Spleen (tissue), 11 donors: ENCODE data around the gene SEL1L. TPM values are rescaled to one million over a fixed set of nuclear protein-coding genes. Genes with fewer than 3 reads are reported as not detected.

Experiments
- DNase-seq: peaks from one replicate; pipeline ENCODE4 v3.0.0-alpha.2; 2020
- H3K27ac ChIP-seq, 8 donors: fragments of 200-600 bp; sonication (generic) in 7 of 8; 1 replicate in 4 of 8; 2 replicates in 4 of 8; pipeline versions ENCODE4 v1.5.0 to v1.8.0; 2016 to 2021; ENCODE audit warnings: inconsistent platforms in 4 of 8, mild to moderate bottlenecking in 4 of 8, moderate library complexity in 1 of 8
- H3K27me3 ChIP-seq, 7 donors: fragments of 200-600 bp; sonication (generic) in 6 of 7; replicated peaks in 1 of 7; 1 replicate in 4 of 7; 2 replicates in 3 of 7; pipeline versions ENCODE4 v1.5.0 to v1.8.0; 2016 to 2021; ENCODE audit warnings: inconsistent platforms in 3 of 7, mild to moderate bottlenecking in 1 of 7
- H3K36me3 ChIP-seq, 6 donors: fragments of 200-600 bp; sonication (generic) in 5 of 6; 1 replicate in 4 of 6; 2 replicates in 2 of 6; pipeline versions ENCODE4 v1.5.0 to v1.8.0; 2016 to 2021; ENCODE audit warnings: inconsistent platforms in 2 of 6
- H3K4me1 ChIP-seq, 6 donors: fragments of 200-600 bp; sonication (generic) in 5 of 6; 1 replicate in 3 of 6; 2 replicates in 3 of 6; pipeline versions ENCODE4 v1.5.0 to v1.8.0; 2016 to 2021; ENCODE audit warnings: inconsistent platforms in 3 of 6
- H3K4me3 ChIP-seq, 8 donors: fragments of 200-600 bp; sonication (generic) in 7 of 8; 1 replicate in 4 of 8; 2 replicates in 4 of 8; pipeline versions ENCODE4 v1.5.0 to v1.8.0; 2016 to 2021; ENCODE audit warnings: inconsistent platforms in 4 of 8, mild to moderate bottlenecking in 4 of 8, moderate library complexity in 2 of 8
- H3K9me3 ChIP-seq, 8 donors: fragments of 200-600 bp; sonication (generic) in 7 of 8; 1 replicate in 4 of 8; 2 replicates in 4 of 8; pipeline versions ENCODE4 v1.5.0 to v1.8.0; 2016 to 2021; ENCODE audit warnings: inconsistent platforms in 4 of 8
- POLR2A ChIP-seq, 3 donors: fragments of 450-650 bp; IDR thresholded peaks; one replicate each; pipeline ENCODE4 v1.5.1; 2017; ENCODE audit warnings: antibody characterized with exemption in 3 of 3, mild to moderate bottlenecking in 1 of 3
- POLR2AphosphoS5 ChIP-seq, 3 donors: sonication (generic); formaldehyde crosslinking; IDR thresholded peaks; one replicate each; pipeline ENCODE4 v1.5.1; 2017; ENCODE audit warnings: antibody characterized with exemption in 3 of 3
- WGBS, 5 donors: extraction: QIAGEN DNeasy Blood & Tissue Kit in 3 of 5; methylation state at CpG; one replicate each; pipeline versions ENCODE4 v1.1.5 to v1.1.7; 2013 to 2018; 5-methylcytosine and 5-hydroxymethylcytosine counted together
- intact Hi-C: fragments of 100-400 bp; cut with DNase I; formaldehyde crosslinking; loops from one replicate; pipeline ENCODE4 v1.15.0; 2023; ENCODE audit warnings: low total_unique reads
- polyA plus RNA-seq, 3 donors: library from polyadenylated mRNA; stranded (reverse); fragments of 200-250 nt; gene quantifications; one replicate each; pipeline ENCODE4 v1.2.1, GENCODE V29; 2013
- total RNA-seq, 7 donors: library from RNA; depleted of rRNA in 3 of 7; stranded (reverse); fragments of >200 nt in 3 of 7; fragmentation: NEBNext Ultra II Directional in 4 of 7; extraction: Animal tissue kit (Norgen Biotek cat#: 25700) in 4 of 7; gene quantifications; one replicate each; pipeline versions ENCODE4 v1.1.0 to v1.2.1, GENCODE V29; 2016 to 2021
- TF ChIP-seq, protein P1 (sequence below), 11 experiments: fragments of 200-600 bp in 7 of 11; fragments of 450-650 bp in 4 of 11; sonication (generic) in 4 of 11; IDR thresholded peaks in 8 of 11; conservative IDR thresholded peaks in 3 of 11; 1 replicate in 7 of 11; 2 replicates in 4 of 11; pipeline versions ENCODE4 v1.4.0 to v1.8.0; 2016 to 2021; ENCODE audit warnings: antibody characterized with exemption in 11 of 11, inconsistent platforms in 4 of 11, mild to moderate bottlenecking in 1 of 11
- donor health status: healthy with polysubstance abuse.
- donor health status: DM: no; HTN: no; CAD: no; lungs with moderate emphysema.
- donor health status: DM: no; HTN: no; CAD: no.
- donor health status: Bipolar disorder and iron deficiency.
- donor health status: healthy.
- donor health status: DM: no; HTN: no; CAD: no.
- donor health status: DM: yes; HTN: yes; CAD: no.

SEL1L gene
- total and polyA plus RNA-seq, 10 donors: 7.1 to 118 (median 84.3) TPM

DNA sequence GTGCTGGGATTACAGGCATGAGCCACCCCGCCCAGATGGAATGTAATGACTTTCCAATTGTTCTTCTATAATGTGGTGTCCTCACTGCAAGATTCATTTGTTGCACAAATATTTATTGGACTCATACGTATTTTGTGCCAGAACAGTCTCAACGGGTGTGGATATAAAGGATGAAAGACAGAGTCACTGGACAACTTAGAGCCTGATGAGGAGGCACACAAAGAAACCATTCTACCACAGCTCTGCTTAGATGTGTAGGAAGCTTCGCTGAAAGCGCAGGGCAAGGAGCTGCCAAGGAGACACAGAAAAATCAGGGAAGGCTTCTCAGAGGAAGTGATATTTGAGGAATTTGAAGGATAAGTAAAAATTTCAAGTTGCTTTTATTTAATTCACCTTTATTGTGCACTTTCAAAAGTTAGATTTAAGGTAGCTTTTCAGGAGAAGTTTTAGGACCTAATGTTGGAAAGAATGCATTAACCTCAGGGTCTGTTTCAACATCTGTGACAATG, 92.0 kb downstream of the SEL1L start:
- no peaks in the 10 kb centered on the region for H3K9me3 ChIP-seq
- H3K36me3 ChIP-seq: no peaks in the 10 kb centered on the region
- DNase-seq: no peak
- peaks cover 0 to 43% (median 9%) of the 10 kb centered on the region in 7 donors for H3K27me3 ChIP-seq
- WGBS, 5 donors: 82 to 93% (median 91%) methylated on average over 5 of the region's 5 CpGs
- no peak overlapping the region for H3K4me3 ChIP-seq
- intact Hi-C loops: no loop called here
- no peak for TF ChIP-seq POLR2A (IDR thresholded peaks at IDR 0.05)
- no peak for TF ChIP-seq POLR2AphosphoS5 (IDR thresholded peaks at IDR 0.05)
- TF ChIP-seq, protein P1, sequence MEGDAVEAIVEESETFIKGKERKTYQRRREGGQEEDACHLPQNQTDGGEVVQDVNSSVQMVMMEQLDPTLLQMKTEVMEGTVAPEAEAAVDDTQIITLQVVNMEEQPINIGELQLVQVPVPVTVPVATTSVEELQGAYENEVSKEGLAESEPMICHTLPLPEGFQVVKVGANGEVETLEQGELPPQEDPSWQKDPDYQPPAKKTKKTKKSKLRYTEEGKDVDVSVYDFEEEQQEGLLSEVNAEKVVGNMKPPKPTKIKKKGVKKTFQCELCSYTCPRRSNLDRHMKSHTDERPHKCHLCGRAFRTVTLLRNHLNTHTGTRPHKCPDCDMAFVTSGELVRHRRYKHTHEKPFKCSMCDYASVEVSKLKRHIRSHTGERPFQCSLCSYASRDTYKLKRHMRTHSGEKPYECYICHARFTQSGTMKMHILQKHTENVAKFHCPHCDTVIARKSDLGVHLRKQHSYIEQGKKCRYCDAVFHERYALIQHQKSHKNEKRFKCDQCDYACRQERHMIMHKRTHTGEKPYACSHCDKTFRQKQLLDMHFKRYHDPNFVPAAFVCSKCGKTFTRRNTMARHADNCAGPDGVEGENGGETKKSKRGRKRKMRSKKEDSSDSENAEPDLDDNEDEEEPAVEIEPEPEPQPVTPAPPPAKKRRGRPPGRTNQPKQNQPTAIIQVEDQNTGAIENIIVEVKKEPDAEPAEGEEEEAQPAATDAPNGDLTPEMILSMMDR (IDR thresholded peaks at IDR 0.05 in 8 of 11, conservative IDR thresholded peaks at IDR 0.05 in 3 of 11): no peak
- peaks cover 0 to 8% (median 5%) of the 10 kb centered on the region in 6 donors for H3K4me1 ChIP-seq
- no peak overlapping the region for H3K27ac ChIP-seq

DNA sequence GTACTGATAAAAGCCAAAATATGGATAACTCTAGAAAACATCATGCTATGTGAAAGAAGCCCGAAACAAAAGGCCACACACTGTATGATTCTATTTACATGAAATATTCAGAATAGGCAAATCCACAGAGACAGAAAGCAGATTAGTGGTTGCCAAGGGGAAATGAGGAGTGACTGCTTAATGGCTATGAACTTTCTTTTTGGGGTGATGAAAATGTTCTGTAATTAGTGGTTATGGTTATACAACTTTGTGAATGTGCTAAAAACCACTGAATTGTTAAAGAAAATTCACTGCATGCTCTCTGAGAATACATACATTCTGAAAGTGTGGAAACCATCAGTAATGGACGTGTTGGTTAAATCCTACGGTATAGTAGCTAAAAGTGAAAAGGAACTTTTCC, 93.6 kb downstream of the SEL1L start:
- Histone ChIP-seq H3K27me3 (peaks cover 0 to 60% (median 20%) of the 10 kb centered on the region in 7 donors), H3K36me3 (no peaks in the 10 kb centered on the region), H3K27ac (no peak overlapping the region), H3K4me1 (peaks cover 0 to 24% (median 20%) of the 10 kb centered on the region in 6 donors), H3K9me3 (no peaks in the 10 kb centered on the region), H3K4me3 (no peak overlapping the region)
- WGBS, 5 donors: 62 to 84% (median 82%) methylated on average over 3 of the region's 3 CpGs
- TF ChIP-seq POLR2AphosphoS5 (IDR thresholded peaks at IDR 0.05) (no peak), POLR2A (IDR thresholded peaks at IDR 0.05) (no peak)
- TF ChIP-seq, protein P1 (IDR thresholded peaks at IDR 0.05 in 8 of 11, conservative IDR thresholded peaks at IDR 0.05 in 3 of 11): no peak
- no peak for DNase-seq
- intact Hi-C loops: no loop called here

DNA sequence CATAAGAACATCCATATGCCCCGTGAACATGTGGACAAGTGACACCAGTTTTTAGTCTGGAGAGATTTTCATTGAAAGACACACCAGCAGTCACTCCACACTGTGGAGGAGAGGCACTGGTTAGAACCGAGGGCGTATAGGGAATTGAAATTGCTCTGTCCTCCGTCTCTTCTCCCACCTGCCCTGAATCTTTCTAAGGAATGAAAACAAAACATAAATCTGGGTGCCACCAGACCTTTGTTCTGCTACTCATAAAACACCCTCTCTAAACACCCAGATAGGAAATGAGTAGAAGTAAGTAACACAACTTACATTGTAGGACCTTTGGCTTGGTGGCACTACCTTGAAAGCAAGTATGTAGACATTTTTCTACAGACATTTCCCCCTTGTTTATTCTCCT, 96.4 kb downstream of the SEL1L start:
- intact Hi-C loops: no loop called here
- Histone ChIP-seq H3K36me3 (no peaks in the 10 kb centered on the region), H3K4me1 (peaks cover 0 to 51% (median 27%) of the 10 kb centered on the region in 6 donors), H3K27ac (no peak overlapping the region), H3K9me3 (no peaks in the 10 kb centered on the region), H3K4me3 (peak overlapping the region in 3 of 8 donors; percentile 72 to 89 (median 74)), H3K27me3 (peaks cover 0 to 80% (median 26%) of the 10 kb centered on the region in 7 donors)
- TF ChIP-seq POLR2A (IDR thresholded peaks at IDR 0.05) (no peak), POLR2AphosphoS5 (IDR thresholded peaks at IDR 0.05) (no peak)
- TF ChIP-seq, protein P1 (IDR thresholded peaks at IDR 0.05 in 8 of 11, conservative IDR thresholded peaks at IDR 0.05 in 3 of 11): no peak
- DNase-seq: no peak
- WGBS, 5 donors: 42 to 55% (median 46%) methylated on average over 4 of the region's 4 CpGs

DNA sequence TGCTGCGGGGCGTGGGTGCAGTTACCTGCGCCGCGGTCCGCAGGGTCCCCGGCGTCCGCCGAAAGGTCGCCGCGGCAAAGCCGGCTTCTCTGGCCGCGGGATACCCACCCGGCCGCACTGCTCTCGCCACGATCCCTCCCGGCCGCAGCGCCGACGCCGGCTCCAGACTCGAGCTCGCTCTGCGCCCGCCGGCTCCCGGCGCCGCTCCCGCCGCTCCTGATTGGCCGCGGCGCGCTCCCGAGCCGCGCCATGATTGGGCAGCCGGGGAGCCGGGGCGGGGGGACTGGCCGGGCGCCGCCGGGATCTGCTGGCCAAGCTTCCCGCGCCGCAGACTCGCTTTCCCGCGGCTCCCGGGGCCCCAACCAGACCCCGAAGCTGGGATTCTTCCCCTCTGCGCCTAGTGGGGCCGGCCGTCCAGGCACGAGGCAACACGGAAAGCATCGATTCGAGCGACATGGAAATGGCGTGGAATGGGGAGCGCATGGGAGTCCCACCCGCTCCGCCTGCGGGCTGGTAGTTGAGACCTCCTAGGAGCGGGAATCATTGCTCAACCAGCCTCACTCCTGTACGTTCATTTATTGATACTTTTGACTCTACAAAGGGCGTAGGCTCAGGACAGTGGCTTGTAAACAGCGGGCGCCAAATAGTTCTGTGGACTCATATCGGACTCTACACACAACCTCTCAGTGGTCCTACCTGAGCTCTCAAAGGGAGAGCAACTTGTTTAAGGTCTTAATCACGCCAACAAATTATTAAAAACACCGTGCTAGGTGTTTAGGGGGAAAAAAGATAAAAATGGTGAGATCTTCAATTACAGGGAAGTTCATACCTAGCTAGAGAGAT, 97.1 kb downstream of the SEL1L start:
- peaks cover 0 to 88% (median 26%) of the 10 kb centered on the region in 7 donors for H3K27me3 ChIP-seq
- peak; percentile 87 for DNase-seq
- H3K27ac ChIP-seq: peak overlapping the region in 7 of 8 donors; percentile 55 to 83 (median 76)

More for the DNA sequence above, 97.1 kb downstream of the SEL1L start:
- H3K4me3 ChIP-seq: peak overlapping the region; percentile 51 to 89 (median 64)
- TF ChIP-seq POLR2AphosphoS5 (IDR thresholded peaks at IDR 0.05): peak; percentile 36 to 74 (median 41)
- TF ChIP-seq, protein P1 (IDR thresholded peaks at IDR 0.05 in 8 of 11, conservative IDR thresholded peaks at IDR 0.05 in 3 of 11): no peak
- intact Hi-C loops: no loop called here
- H3K36me3 ChIP-seq: no peaks in the 10 kb centered on the region
- WGBS, 5 donors: 2% methylated on average over 27 to 79 of the region's 79 CpGs
- H3K4me1 ChIP-seq: peaks cover 0 to 55% (median 28%) of the 10 kb centered on the region in 6 donors
- no peaks in the 10 kb centered on the region for H3K9me3 ChIP-seq
